Esophagus (tissue), 2 donors: Measurements from ENCODE around the gene RAB3A. TPM values are rescaled to one million over a fixed set of nuclear protein-coding genes. Genes with fewer than 3 reads are reported as not detected.

Source experiments
- H3K27ac ChIP-seq, 2 donors: one replicate each; pipeline ENCODE4 v1.5.1; 2013; ENCODE audit warnings: low read depth in 2 of 2, mild to moderate bottlenecking in 2 of 2, inconsistent platforms in 1 of 2, low read length in 1 of 2, moderate library complexity in 1 of 2
- H3K27me3 ChIP-seq, 2 donors: one replicate each; pipeline ENCODE4 v1.6.1; 2013; ENCODE audit warnings: low read length in 2 of 2, control low read depth in 1 of 2, mild to moderate bottlenecking in 1 of 2; ENCODE audit not compliant: insufficient read depth in 2 of 2, control insufficient read depth in 1 of 2
- H3K36me3 ChIP-seq, 2 donors: one replicate each; pipeline ENCODE4 v1.6.1; 2013; ENCODE audit warnings: low read length in 1 of 2; ENCODE audit not compliant: control insufficient read depth in 2 of 2, insufficient read depth in 2 of 2
- H3K4me1 ChIP-seq, 2 donors: one replicate each; pipeline ENCODE4 v1.6.1; 2013; ENCODE audit warnings: low read length in 1 of 2; ENCODE audit not compliant: control insufficient read depth in 2 of 2, insufficient read depth in 2 of 2
- H3K4me3 ChIP-seq, 2 donors: one replicate each; pipeline ENCODE4 v1.5.1; 2013; ENCODE audit warnings: low read length in 2 of 2, mild to moderate bottlenecking in 2 of 2, low read depth in 1 of 2, moderate library complexity in 1 of 2
- H3K9me3 ChIP-seq, 2 donors: one replicate each; pipeline ENCODE4 v1.6.1; 2013; ENCODE audit warnings: mild to moderate bottlenecking in 2 of 2, low read depth in 1 of 2, low read length in 1 of 2, moderate library complexity in 1 of 2; ENCODE audit not compliant: control insufficient read depth in 2 of 2, insufficient read depth in 1 of 2
- WGBS, 2 donors: extraction: QIAGEN DNeasy Blood & Tissue Kit; methylation state at CpG; one replicate each; pipeline ENCODE4 v1.1.7; 2013; 5-methylcytosine and 5-hydroxymethylcytosine counted together
- polyA plus RNA-seq, 2 donors: library from polyadenylated mRNA; stranded (reverse); fragments of 200-250 nt; gene quantifications; one replicate each; pipeline ENCODE4 v1.2.3, GENCODE V29; 2013
- donor health status: healthy with polysubstance abuse.
- donor health status: Bipolar disorder and iron deficiency.

RAB3A gene
- polyA plus RNA-seq, 2 donors = 0.81 to 1.1 TPM

GRCh38 chr19:18173054-18173571 is 30.7 kb downstream of the RAB3A start:
- no peaks in the 10 kb centered on the region for H3K27me3 ChIP-seq
- peaks cover 0 to 9% of the 10 kb centered on the region in 2 donors for H3K36me3 ChIP-seq
- no peaks in the 10 kb centered on the region for H3K9me3 ChIP-seq
- peaks cover 3 to 4% of the 10 kb centered on the region in 2 donors for H3K4me1 ChIP-seq
- 51 to 53% methylated on average over 17 to 18 of the region's 18 CpGs for WGBS, 2 donors
- H3K27ac ChIP-seq = peak overlapping the region; percentile 40 to 66
- peak overlapping the region; percentile 10 to 59 for H3K4me3 ChIP-seq

- Histone ChIP-seq H3K4me3 (no peak overlapping the region), H3K27ac (no peak overlapping the region), H3K36me3 (peaks cover 0 to 9% of the 10 kb centered on the region in 2 donors), H3K4me1 (peaks cover 3 to 4% of the 10 kb centered on the region in 2 donors), H3K9me3 (no peaks in the 10 kb centered on the region), H3K27me3 (no peaks in the 10 kb centered on the region)
- WGBS, 2 donors = 81 to 84% methylated on average over 7 of the region's 7 CpGs
These were observed 31.4 kb downstream of the RAB3A start for GRCh38 chr19:18172331-18173053.

- WGBS, 2 donors = 87 to 91% methylated on average over 8 of the region's 8 CpGs
- H3K36me3 ChIP-seq = peaks cover 0 to 11% of the 10 kb centered on the region in 2 donors
These were observed 32.1 kb downstream of the RAB3A start for GRCh38 chr19:18171605-18172327.

DNA sequence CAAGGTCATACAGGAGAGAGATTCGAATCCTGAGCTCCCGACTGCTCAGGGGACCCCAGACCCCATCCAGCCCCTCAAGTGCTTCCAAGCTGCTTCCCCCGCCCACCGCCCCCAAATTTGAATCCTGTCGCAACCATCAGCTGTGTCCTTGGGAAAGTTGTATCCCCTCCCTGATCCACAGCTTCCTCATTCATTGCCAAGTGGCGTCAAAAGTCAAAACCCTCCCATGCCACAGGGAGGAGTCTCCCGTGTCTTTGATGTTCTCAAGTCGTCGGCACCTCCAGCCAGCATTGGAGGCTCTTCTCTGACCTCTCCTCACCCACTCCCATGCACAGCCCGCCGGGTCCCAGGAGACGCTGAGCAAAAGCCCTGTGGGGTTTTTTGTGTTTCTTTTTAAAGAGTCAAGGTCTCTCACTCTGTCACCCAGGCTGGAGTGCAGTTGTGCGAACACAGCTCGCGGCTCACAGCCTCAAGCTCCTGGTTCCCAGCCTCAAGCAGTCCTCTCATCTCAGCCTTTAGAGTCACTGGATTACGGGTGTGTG is 33.1 kb downstream of the RAB3A start:
- WGBS, 2 donors = 52 to 56% methylated on average over 16 of the region's 16 CpGs

More at GRCh38 chr19:18171605-18172327, 32.1 kb downstream of the RAB3A start:
- no peak overlapping the region for H3K4me3 ChIP-seq
- no peaks in the 10 kb centered on the region for H3K9me3 ChIP-seq
- H3K27ac ChIP-seq = peak overlapping the region in 1 of 2 donors; percentile 8
- peaks cover 3 to 4% of the 10 kb centered on the region in 2 donors for H3K4me1 ChIP-seq
- no peaks in the 10 kb centered on the region for H3K27me3 ChIP-seq

GRCh38 chr19:18168673-18169381 is 35.0 kb downstream of the RAB3A start:
- Histone ChIP-seq H3K27ac (no peak overlapping the region), H3K36me3 (peaks cover 0 to 21% of the 10 kb centered on the region in 2 donors), H3K27me3 (no peaks in the 10 kb centered on the region), H3K9me3 (no peaks in the 10 kb centered on the region), H3K4me3 (no peak overlapping the region), H3K4me1 (peaks cover 0 to 3% of the 10 kb centered on the region in 2 donors)
- 94 to 98% methylated on average over 50 to 66 of the region's 66 CpGs for WGBS, 2 donors

More for the DNA sequence above, 33.1 kb downstream of the RAB3A start:
- Histone ChIP-seq H3K27ac (peak overlapping the region in 1 of 2 donors; percentile 27), H3K27me3 (no peaks in the 10 kb centered on the region), H3K36me3 (peaks cover 0 to 16% of the 10 kb centered on the region in 2 donors), H3K9me3 (no peaks in the 10 kb centered on the region), H3K4me1 (peaks cover 3 to 4% of the 10 kb centered on the region in 2 donors), H3K4me3 (no peak overlapping the region)

DNA sequence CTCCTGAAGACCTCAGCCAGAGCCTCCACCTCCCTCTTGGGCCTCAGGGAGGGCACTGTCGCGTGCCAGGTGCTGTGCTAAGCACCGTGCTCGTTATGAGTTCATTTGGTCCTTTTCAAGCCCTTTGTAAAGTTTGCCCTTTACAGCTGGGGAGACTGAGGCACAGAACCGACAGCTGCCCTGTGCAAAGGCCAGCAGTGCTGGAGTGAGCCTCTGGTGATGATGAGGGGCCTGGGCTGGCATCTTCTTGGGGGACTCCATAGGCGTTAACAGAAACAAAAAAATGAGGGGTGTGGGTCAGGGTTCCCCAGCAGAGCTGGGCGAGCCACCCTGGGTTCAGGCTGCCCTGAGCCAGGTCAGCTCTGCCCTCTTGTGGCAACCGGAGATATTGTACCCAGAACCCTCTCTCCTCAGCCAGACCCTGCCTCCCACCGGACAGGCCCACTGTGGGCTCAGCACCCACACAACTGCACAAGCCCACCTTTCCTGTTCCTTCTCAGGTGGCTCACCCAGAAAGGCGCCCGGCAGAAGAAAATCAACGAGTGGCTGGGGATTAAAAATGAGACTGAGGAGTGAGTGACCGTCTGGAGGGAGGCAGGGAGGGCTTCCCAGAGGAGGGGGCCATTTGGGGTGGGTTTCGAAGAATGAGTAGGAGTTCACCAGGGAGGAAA is 35.7 kb downstream of the RAB3A start:
- no peaks in the 10 kb centered on the region for H3K9me3 ChIP-seq
- no peaks in the 10 kb centered on the region for H3K27me3 ChIP-seq
- H3K27ac ChIP-seq = no peak overlapping the region
- H3K36me3 ChIP-seq = peaks cover 4 to 24% of the 10 kb centered on the region in 2 donors
- no peaks in the 10 kb centered on the region for H3K4me1 ChIP-seq
- 63 to 65% methylated on average over 14 of the region's 14 CpGs for WGBS, 2 donors
- H3K4me3 ChIP-seq = no peak overlapping the region

DNA sequence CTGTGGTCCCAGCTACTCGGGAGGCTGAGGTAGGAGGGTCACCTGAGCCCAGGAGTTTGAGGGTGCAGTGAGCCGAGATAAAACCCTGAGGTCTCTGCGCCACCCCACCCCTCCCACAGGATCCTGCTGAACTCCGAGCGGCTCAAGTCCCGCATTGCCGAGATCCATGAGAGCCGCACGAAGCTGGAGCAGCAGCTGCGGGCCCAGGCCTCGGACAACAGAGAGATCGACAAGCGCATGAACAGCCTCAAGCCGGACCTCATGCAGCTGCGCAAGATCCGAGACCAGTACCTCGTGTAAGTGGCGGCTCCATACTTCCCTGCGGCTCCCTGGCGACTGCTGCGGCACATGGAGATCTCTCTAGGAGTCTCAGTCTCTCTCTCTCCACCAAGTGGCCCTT is 36.8 kb downstream of the RAB3A start:
- Histone ChIP-seq H3K27me3 (no peaks in the 10 kb centered on the region), H3K36me3 (peaks cover 6 to 31% of the 10 kb centered on the region in 2 donors), H3K4me3 (no peak overlapping the region), H3K9me3 (no peaks in the 10 kb centered on the region), H3K27ac (no peak overlapping the region), H3K4me1 (no peaks in the 10 kb centered on the region)
- 92 to 97% methylated on average over 21 of the region's 21 CpGs for WGBS, 2 donors

DNA sequence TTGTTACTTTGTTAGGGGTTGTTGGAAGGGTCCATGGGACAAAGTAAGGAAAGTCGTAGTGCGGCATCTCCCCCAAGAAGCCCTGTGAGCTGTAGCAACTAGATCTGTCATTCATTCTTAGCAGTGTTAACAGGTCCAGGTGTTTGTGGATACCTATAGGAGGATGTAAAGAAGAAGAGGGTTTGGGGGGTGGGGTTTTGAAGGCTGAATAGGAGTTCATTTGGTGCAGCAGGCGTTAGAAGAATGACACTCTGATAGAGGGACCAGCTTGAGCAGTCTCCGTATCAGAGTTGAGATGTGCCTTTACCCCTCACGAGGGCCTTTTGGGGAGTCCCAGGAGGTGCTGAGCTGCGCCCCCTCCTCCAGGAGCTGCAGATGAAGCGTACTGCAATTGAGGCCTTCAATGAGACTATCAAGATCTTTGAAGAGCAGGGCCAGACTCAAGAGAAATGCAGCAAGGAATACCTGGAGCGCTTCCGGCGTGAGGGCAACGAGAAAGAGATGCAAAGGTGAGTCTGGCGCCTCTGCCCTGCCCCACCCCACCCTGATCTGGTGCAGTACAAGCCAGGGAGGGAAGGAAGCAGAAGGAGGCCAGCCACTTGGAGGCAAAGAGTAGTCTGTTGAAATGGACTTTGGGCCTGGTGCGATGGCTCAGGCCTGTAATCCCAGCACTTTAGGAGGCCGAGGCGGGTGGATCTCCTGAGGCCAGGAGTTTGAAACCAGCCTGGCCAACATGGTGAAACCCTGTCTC is 37.9 kb downstream of the RAB3A start:
- Histone ChIP-seq H3K9me3 (no peaks in the 10 kb centered on the region), H3K4me1 (peaks cover under 1 to 7% of the 10 kb centered on the region in 2 donors), H3K27ac (no peak overlapping the region), H3K4me3 (no peak overlapping the region), H3K36me3 (peaks cover 6 to 36% of the 10 kb centered on the region in 2 donors), H3K27me3 (no peaks in the 10 kb centered on the region)
- WGBS, 2 donors = 95 to 96% methylated on average over 15 of the region's 15 CpGs
